Loucy (cell line): Measurements from ENCODE around the gene MALT1.

Experiments used
- H2AFZ ChIP-seq: fragments of 200-600 bp; sonication (generic); 2 replicates; pipeline ENCODE4 v1.6.0; 2016; ENCODE audit warnings: antibody characterized with exemption, mild to moderate bottlenecking, low read length, moderate library complexity
- H3F3A ChIP-seq: fragments of 200-600 bp; 2 replicates; pipeline ENCODE4 v1.6.0; 2016; ENCODE audit warnings: antibody characterized with exemption, low read depth, mild to moderate bottlenecking
- H3K27me3 ChIP-seq: fragments of 200-600 bp; sonication (generic); 2 replicates; pipeline ENCODE4 v1.6.1; 2014; ENCODE audit warnings: low read length, mild to moderate bottlenecking; ENCODE audit not compliant: insufficient read depth, poor library complexity, severe bottlenecking
- H3K36me3 ChIP-seq: fragments of 200-600 bp; sonication (generic); 2 replicates; pipeline ENCODE4 v1.6.1; 2016; ENCODE audit warnings: low read length; ENCODE audit not compliant: insufficient read depth
- H3K4me1 ChIP-seq: fragments of 200-600 bp; sonication (generic); 2 replicates; pipeline ENCODE4 v1.5.1; 2014; ENCODE audit warnings: low read length, mild to moderate bottlenecking; ENCODE audit not compliant: insufficient read depth, poor library complexity, severe bottlenecking
- H3K4me2 ChIP-seq: fragments of 200-600 bp; sonication (generic); 2 replicates; pipeline ENCODE4 v1.6.0; 2014; ENCODE audit warnings: antibody characterized with exemption, low read length, low read depth, mild to moderate bottlenecking; ENCODE audit not compliant: poor library complexity, severe bottlenecking
- H3K4me3 ChIP-seq: fragments of 200-600 bp; sonication (generic); 2 replicates; pipeline ENCODE4 v1.5.1; 2014; ENCODE audit warnings: low read length, mild to moderate bottlenecking, mixed read lengths; ENCODE audit not compliant: poor library complexity, severe bottlenecking
- H3K79me2 ChIP-seq: fragments of 200-600 bp; sonication (generic); 2 replicates; pipeline ENCODE4 v1.6.1; 2014; ENCODE audit warnings: low read length; ENCODE audit not compliant: insufficient read depth
- H3K9ac ChIP-seq: fragments of 200-600 bp; sonication (generic); 2 replicates; pipeline ENCODE4 v1.6.0; 2014; ENCODE audit warnings: mild to moderate bottlenecking, low read depth, low read length, moderate library complexity; ENCODE audit not compliant: poor library complexity, severe bottlenecking
- H3K9me2 ChIP-seq: fragments of 200-600 bp; sonication (generic); replicated peaks from 2 replicates; pipeline ENCODE4 v1.6.1; 2016; ENCODE audit warnings: low read depth, low read length, mixed read lengths
- H3K9me3 ChIP-seq: fragments of 200-600 bp; sonication (generic); 2 replicates; pipeline ENCODE4 v1.6.1; 2014; ENCODE audit warnings: mild to moderate bottlenecking, antibody characterized with exemption, low read length, low read depth; ENCODE audit not compliant: insufficient read depth
- H4K20me1 ChIP-seq: fragments of 200-600 bp; sonication (generic); 2 replicates; pipeline ENCODE4 v1.6.0; 2014; ENCODE audit warnings: antibody characterized with exemption, low read length, mild to moderate bottlenecking; ENCODE audit not compliant: insufficient read depth, poor library complexity, severe bottlenecking
- CTCF ChIP-seq: fragments of 200-600 bp; sonication (generic); conservative IDR thresholded peaks from 2 replicates; pipeline ENCODE4 v1.5.1; 2014; ENCODE audit warnings: mild to moderate bottlenecking, antibody characterized with exemption, low read length
- EZH2phosphoT487 ChIP-seq: fragments of 200-600 bp; IDR thresholded peaks from 2 replicates; pipeline ENCODE4 v1.6.1; 2018; ENCODE audit warnings: antibody characterized with exemption, mild to moderate bottlenecking, moderate library complexity, borderline replicate concordance

The MALT1 gene

GRCh38 chr18:58788971-58789875 lies 118.0 kb downstream of the MALT1 start:
- Histone ChIP-seq H3K27me3 (no peaks in the 10 kb centered on the region), H4K20me1 (no peaks in the 10 kb centered on the region), H3K4me1 (no peaks in the 10 kb centered on the region), H3K36me3 (no peaks in the 10 kb centered on the region), H3K9me3 (no peaks in the 10 kb centered on the region), H3F3A (no peaks in the 10 kb centered on the region), H3K4me3 (no peak overlapping the region), H2AFZ (no peak overlapping the region), H3K4me2 (no peak overlapping the region), H3K9ac (no peak overlapping the region), H3K79me2 (no peaks in the 10 kb centered on the region), H3K9me2 (no peaks in the 10 kb centered on the region)
- no peak for TF ChIP-seq EZH2phosphoT487
- no peak for TF ChIP-seq CTCF

GRCh38 chr18:58789876-58790240 lies 118.6 kb downstream of the MALT1 start:
- no peaks in the 10 kb centered on the region for H3K9me3 ChIP-seq
- H3F3A ChIP-seq, result no peaks in the 10 kb centered on the region
- no peaks in the 10 kb centered on the region for H3K4me1 ChIP-seq
- H3K36me3 ChIP-seq, result no peaks in the 10 kb centered on the region
- H3K79me2 ChIP-seq, result no peaks in the 10 kb centered on the region
- H4K20me1 ChIP-seq, result no peaks in the 10 kb centered on the region
- no peak overlapping the region for H3K9ac ChIP-seq
- no peaks in the 10 kb centered on the region for H3K27me3 ChIP-seq
- H2AFZ ChIP-seq, result no peak overlapping the region
- no peaks in the 10 kb centered on the region for H3K9me2 ChIP-seq
- no peak overlapping the region for H3K4me2 ChIP-seq
- H3K4me3 ChIP-seq, result no peak overlapping the region
- no peak for TF ChIP-seq EZH2phosphoT487
- TF ChIP-seq CTCF, result no peak

- Histone ChIP-seq H3K36me3 (no peaks in the 10 kb centered on the region), H4K20me1 (no peaks in the 10 kb centered on the region), H3K4me3 (no peak overlapping the region), H3F3A (no peaks in the 10 kb centered on the region), H3K9me3 (no peaks in the 10 kb centered on the region), H3K79me2 (no peaks in the 10 kb centered on the region), H2AFZ (no peak overlapping the region), H3K9me2 (no peaks in the 10 kb centered on the region), H3K4me2 (no peak overlapping the region), H3K9ac (no peak overlapping the region), H3K27me3 (no peaks in the 10 kb centered on the region), H3K4me1 (no peaks in the 10 kb centered on the region)
- TF ChIP-seq EZH2phosphoT487, result no peak
- no peak for TF ChIP-seq CTCF
These were observed 120.8 kb downstream of the MALT1 start for GRCh38 chr18:58792086-58792485.
